ENCODE results near the gene MSRB3.

The MSRB3 gene

GRCh38 chr12:65432114-65432513 lies 153.6 kb downstream of the MSRB3 start:
- no peak overlapping the region for H3K4me3 ChIP-seq (ENCODE audit: control insufficient read depth, low read depth, low read length)
- DNase-seq (ENCODE audit: low read depth) = no peak
- TF ChIP-seq CTCF (conservative IDR thresholded peaks at IDR 0.05; ENCODE audit: control insufficient read depth, insufficient read depth, low read depth, low read length) = no peak

- TF ChIP-seq CTCF (conservative IDR thresholded peaks at IDR 0.05; ENCODE audit: control insufficient read depth, insufficient read depth, low read depth, low read length) = no peak
- H3K4me3 ChIP-seq (ENCODE audit: control insufficient read depth, low read depth, low read length) = no peak overlapping the region
- no peak for DNase-seq (ENCODE audit: low read depth)
Observed at GRCh38 chr12:65432651-65433050, 154.2 kb downstream of the MSRB3 start.

GRCh38 chr12:65434737-65435136 lies 156.3 kb downstream of the MSRB3 start:
- H3K4me3 ChIP-seq (ENCODE audit: control insufficient read depth, low read depth, low read length) = no peak overlapping the region
- no peak for DNase-seq (ENCODE audit: low read depth)
- TF ChIP-seq CTCF (conservative IDR thresholded peaks at IDR 0.05; ENCODE audit: control insufficient read depth, insufficient read depth, low read depth, low read length) = no peak

GRCh38 chr12:65443038-65443437 lies 164.6 kb downstream of the MSRB3 start:
- no peak overlapping the region for H3K4me3 ChIP-seq (ENCODE audit: control insufficient read depth, low read depth, low read length)
- TF ChIP-seq CTCF (conservative IDR thresholded peaks at IDR 0.05; ENCODE audit: control insufficient read depth, insufficient read depth, low read depth, low read length) = no peak
- peak; percentile 59 for DNase-seq (ENCODE audit: low read depth)

GRCh38 chr12:65444996-65445395 lies 166.5 kb downstream of the MSRB3 start:
- TF ChIP-seq CTCF (conservative IDR thresholded peaks at IDR 0.05; ENCODE audit: control insufficient read depth, insufficient read depth, low read depth, low read length) = no peak
- DNase-seq (ENCODE audit: low read depth) = no peak
- H3K4me3 ChIP-seq (ENCODE audit: control insufficient read depth, low read depth, low read length) = no peak overlapping the region

GRCh38 chr12:65446901-65447300 lies 168.4 kb downstream of the MSRB3 start:
- DNase-seq (ENCODE audit: low read depth) = no peak
- H3K4me3 ChIP-seq (ENCODE audit: control insufficient read depth, low read depth, low read length) = no peak overlapping the region
- no peak for TF ChIP-seq CTCF (conservative IDR thresholded peaks at IDR 0.05; ENCODE audit: control insufficient read depth, insufficient read depth, low read depth, low read length)

GRCh38 chr12:65449400-65449799 lies 170.9 kb downstream of the MSRB3 start:
- H3K4me3 ChIP-seq (ENCODE audit: control insufficient read depth, low read depth, low read length) = no peak overlapping the region
- peak; percentile 55 for DNase-seq (ENCODE audit: low read depth)
- no peak for TF ChIP-seq CTCF (conservative IDR thresholded peaks at IDR 0.05; ENCODE audit: control insufficient read depth, insufficient read depth, low read depth, low read length)
